AG04449 (cell line): ENCODE data around the gene CIART.

ENCODE experiments used
- CTCF ChIA-PET: fragments of 350-600 bp; formaldehyde crosslinking; extraction: SDS; loops from one replicate; lab custom pipeline; 2021; ENCODE audit warnings: antibody characterized with exemption; lab: Yijun Ruan, JAX
- POLR2A ChIA-PET: fragments of 400-600, 350-600 bp; formaldehyde crosslinking; extraction: SDS; loops from one replicate; lab custom pipeline; 2020; ENCODE audit warnings: antibody characterized with exemption, inconsistent platforms; lab: Yijun Ruan, JAX
- DNase-seq: peaks from one replicate; pipeline ENCODE4 v3.0.0-alpha.2; 2010; ENCODE audit warnings: low read depth, low spot score
- H3K4me3 ChIP-seq: 2 replicates; pipeline ENCODE4 v1.5.1; 2011; ENCODE audit warnings: low read depth, mild to moderate bottlenecking, control low read depth, low read length
- TF ChIP-seq, protein P1 (sequence below): IDR thresholded peaks from one replicate; pipeline ENCODE4 v1.5.1; 2011; ENCODE audit warnings: mild to moderate bottlenecking, moderate library complexity, low read length, control low read depth, inconsistent platforms; ENCODE audit not compliant: insufficient read depth; ENCODE audit errors: missing control alignments

CIART gene

DNA sequence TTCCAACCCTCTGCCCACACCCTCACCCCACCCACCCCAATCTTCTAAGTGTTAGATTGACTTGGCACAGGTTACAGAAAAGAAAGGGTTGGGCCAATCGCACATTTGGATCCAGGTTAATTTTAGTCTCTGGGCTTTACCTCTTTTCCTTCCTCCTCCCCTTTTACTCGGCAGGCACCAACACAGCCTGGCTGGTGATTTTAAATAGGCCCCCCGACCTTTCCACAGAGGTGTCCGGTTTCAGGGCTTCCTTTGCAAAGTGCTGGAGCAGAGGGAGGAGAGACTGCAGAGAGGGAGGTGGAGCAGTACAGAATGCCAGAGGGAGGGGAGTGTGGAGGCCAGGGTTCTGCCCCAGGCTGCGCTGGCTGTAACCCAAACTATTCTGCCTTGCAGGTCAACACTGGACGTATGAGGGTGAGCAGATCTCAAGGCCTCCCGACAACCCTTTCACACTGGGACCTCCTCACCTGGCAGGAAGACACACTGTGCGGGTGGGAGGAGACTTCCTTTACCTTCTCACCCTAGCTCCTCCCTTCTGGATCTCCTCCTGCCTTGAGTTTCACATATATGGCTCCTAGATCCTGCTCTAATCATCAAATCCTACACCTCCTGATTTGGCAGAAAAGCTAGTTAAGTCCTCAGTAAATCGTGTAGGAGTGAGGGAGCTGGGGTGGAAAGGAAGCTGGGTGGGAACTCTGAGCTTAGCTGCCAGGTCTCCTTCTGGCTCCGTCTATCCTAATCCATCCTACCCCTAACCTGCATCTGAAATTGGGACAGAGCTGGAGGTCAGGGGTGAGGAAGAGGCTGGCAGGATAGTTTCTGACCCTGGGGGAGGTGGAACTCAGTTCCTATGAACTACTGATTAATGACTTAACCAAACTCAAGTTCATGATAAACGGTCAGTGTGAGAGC is 22.3 kb upstream of the CIART start:
- H3K4me3 ChIP-seq = no peak overlapping the region
- ChIA-PET POLR2A (no interaction called here), CTCF (interaction anchor here (1.7 to 16.5 kb wide), 2 partner anchors 9 to 18 kb away, joined by 9 to 623 read pairs; partner anchors contain the start of genes APH1A, C1orf54 and CIART)
- TF ChIP-seq, protein P1, sequence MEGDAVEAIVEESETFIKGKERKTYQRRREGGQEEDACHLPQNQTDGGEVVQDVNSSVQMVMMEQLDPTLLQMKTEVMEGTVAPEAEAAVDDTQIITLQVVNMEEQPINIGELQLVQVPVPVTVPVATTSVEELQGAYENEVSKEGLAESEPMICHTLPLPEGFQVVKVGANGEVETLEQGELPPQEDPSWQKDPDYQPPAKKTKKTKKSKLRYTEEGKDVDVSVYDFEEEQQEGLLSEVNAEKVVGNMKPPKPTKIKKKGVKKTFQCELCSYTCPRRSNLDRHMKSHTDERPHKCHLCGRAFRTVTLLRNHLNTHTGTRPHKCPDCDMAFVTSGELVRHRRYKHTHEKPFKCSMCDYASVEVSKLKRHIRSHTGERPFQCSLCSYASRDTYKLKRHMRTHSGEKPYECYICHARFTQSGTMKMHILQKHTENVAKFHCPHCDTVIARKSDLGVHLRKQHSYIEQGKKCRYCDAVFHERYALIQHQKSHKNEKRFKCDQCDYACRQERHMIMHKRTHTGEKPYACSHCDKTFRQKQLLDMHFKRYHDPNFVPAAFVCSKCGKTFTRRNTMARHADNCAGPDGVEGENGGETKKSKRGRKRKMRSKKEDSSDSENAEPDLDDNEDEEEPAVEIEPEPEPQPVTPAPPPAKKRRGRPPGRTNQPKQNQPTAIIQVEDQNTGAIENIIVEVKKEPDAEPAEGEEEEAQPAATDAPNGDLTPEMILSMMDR = no peak
- no peak for DNase-seq

DNA sequence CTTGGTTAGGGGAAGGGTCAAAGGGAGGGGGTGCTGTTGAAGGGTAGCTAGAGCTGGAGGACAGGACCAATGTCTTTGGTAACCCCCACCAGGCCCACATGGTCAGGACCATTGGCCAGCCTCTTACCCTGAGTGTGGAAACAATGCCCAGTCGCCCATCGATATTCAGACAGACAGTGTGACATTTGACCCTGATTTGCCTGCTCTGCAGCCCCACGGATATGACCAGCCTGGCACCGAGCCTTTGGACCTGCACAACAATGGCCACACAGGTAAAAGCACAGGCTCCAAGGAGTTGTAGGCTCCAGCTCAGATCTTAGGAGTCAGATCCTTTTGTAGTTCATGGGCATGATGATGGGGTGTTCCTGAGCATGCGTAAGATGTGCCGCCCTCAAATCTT is 21.0 kb upstream of the CIART start:
- TF ChIP-seq, protein P1 = no peak
- no peak for DNase-seq
- ChIA-PET POLR2A (no interaction called here), CTCF (interaction anchor here (1.7 to 16.5 kb wide), 2 partner anchors 11 to 17 kb away, joined by 9 to 623 read pairs; partner anchors contain the start of genes APH1A, C1orf54 and CIART)
- H3K4me3 ChIP-seq = no peak overlapping the region

DNA sequence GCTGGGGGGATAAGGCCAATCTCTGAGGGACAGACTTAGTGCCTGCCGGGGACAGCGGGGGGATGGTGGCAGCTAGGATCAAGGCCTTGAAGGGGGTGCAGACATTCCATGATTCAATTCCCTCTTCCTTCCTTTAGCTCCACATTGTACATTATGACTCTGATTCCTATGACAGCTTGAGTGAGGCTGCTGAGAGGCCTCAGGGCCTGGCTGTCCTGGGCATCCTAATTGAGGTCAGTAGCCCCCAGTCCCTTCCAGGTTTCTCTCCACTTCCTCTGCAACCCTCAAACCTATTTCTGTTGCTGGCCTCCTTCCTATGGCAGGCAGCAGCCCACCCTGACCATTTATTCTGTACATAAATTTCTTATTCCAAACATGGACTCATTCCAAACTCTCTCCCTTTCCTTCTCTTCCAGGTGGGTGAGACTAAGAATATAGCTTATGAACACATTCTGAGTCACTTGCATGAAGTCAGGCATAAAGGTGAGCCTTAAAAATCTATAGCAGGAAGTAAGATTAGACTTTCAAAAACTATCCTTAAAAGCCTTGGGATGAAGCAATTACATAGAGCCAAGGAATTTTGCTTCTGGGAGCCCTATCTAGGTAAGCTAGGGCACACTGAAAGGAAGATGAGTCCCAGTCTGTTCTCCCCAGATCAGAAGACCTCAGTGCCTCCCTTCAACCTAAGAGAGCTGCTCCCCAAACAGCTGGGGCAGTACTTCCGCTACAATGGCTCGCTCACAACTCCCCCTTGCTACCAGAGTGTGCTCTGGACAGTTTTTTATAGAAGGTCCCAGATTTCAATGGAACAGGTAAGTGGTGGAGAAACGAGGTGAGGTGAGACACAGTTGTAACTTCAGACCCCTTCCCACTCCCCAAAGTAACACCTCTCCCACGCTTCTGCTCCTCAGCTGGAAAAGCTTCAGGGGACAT is 19.7 kb upstream of the CIART start:
- ChIA-PET POLR2A (no interaction called here), CTCF (interaction anchor here (4.0 to 16.5 kb wide), 2 partner anchors 7 to 16 kb away, joined by 26 to 623 read pairs; partner anchors contain the start of genes APH1A, C1orf54 and CIART)
- H3K4me3 ChIP-seq = no peak overlapping the region
- TF ChIP-seq, protein P1 = no peak
- no peak for DNase-seq

DNA sequence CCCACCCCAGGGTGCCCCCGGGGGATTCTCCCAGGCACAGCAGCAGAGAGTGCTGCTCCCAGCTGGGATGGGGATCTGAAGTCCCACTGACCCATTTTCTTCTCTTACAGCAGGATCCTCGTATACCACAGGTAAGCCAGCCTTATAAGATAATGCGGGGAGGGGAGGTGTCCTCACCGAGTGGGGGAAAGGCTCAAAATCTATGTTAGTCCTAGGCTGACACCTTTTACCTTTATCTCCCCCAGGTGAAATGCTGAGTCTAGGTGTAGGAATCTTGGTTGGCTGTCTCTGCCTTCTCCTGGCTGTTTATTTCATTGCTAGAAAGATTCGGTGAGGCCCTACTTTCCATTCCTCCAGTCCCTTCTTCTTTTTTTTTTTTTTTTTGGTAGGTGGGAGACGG is 18.8 kb upstream of the CIART start:
- no peak overlapping the region for H3K4me3 ChIP-seq
- ChIA-PET POLR2A (interaction anchor here (0.6 kb wide), 1 partner anchor 16 kb away, joined by 4 read pairs; no protein-coding TSS in a partner anchor), CTCF (interaction anchor here (4.0 to 16.5 kb wide), 2 partner anchors 8 to 15 kb away, joined by 26 to 623 read pairs; partner anchors contain the start of genes APH1A, C1orf54 and CIART)
- no peak for DNase-seq
- TF ChIP-seq, protein P1 = no peak

DNA sequence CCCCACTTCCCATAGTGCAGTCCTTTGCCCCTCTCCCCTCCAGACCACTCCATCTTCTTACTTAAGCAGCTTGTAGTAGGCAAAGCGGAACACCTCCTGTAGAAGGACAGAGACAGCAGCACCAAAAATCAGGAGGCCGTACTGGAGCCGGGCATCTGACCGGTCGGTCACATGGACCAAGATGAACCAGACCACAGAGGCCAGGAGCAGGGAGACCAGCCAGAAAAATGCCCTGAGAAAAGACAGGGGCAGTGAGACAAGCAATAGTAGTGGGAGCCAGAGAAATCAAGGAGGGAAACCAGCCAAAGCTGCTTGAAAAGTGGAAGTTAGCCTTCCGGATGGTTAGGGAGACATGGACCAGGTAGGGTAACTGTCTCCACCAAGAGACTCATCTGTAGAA is 14.5 kb upstream of the CIART start:
- peak overlapping the region; percentile 91 for H3K4me3 ChIP-seq
- TF ChIP-seq, protein P1 = no peak
- no peak for DNase-seq
- ChIA-PET CTCF (interaction anchor here (1.0 to 22.1 kb wide), 2 partner anchors 12 to 13 kb away, joined by 4 to 623 read pairs; partner anchors contain the start of gene CA14), POLR2A (no interaction called here)
